Measurements from ENCODE around the gene CRIP2. TPM values are rescaled to one million over a fixed set of nuclear protein-coding genes. Genes with fewer than 3 reads are reported as not detected.
A peak's percentile ranks its signal among the peaks of the same experiment; 100 is the strongest.

CRIP2 gene
- total RNA-seq, 1 donor from 2014 or later, result 71.8 TPM

GRCh38 chr14:105431256-105431655, 43.4 kb upstream of the CRIP2 start:
- peaks cover 10% of the 10 kb centered on the region for H3K4me1 ChIP-seq (ENCODE audit: insufficient read depth, low read length)
- Mint-ChIP-seq H3K27me3 (ENCODE audit: low read depth, unreplicated experiment) (no peaks in the 10 kb centered on the region), H3K4me3 (ENCODE audit: unreplicated experiment) (no peak overlapping the region), H3K4me1 (ENCODE audit: low read depth, unreplicated experiment) (peaks cover 7% of the 10 kb centered on the region), H3K27ac (ENCODE audit: unreplicated experiment) (no peak overlapping the region), H3K36me3 (ENCODE audit: low read depth, unreplicated experiment) (peaks cover 20% of the 10 kb centered on the region), H3K9me3 (ENCODE audit: unreplicated experiment) (peaks cover 2% of the 10 kb centered on the region)
- H3K9me3 ChIP-seq (ENCODE audit: insufficient read depth, low read depth, low read length), result no peaks in the 10 kb centered on the region
- no peaks in the 10 kb centered on the region for H3K36me3 ChIP-seq (ENCODE audit: insufficient read depth, low read length)
- peaks cover 91% of the 10 kb centered on the region for H3K79me2 ChIP-seq (ENCODE audit: insufficient read depth, low read length)
- no peak overlapping the region for H2AFZ ChIP-seq (ENCODE audit: low read depth, low read length)
- H4K20me1 ChIP-seq (ENCODE audit: insufficient read depth, low read length), result peaks cover 89% of the 10 kb centered on the region
- H3K27ac ChIP-seq (ENCODE audit: low read depth, low read length), result peak overlapping the region; percentile 30
- FAIRE-seq (no peak), DNase-seq (ENCODE audit: low read depth) (no peak)
- H3K9ac ChIP-seq (ENCODE audit: low read length), result no peak overlapping the region
- H3K4me2 ChIP-seq (ENCODE audit: low read length), result peak overlapping the region; percentile 22
- no peaks in the 10 kb centered on the region for H3K27me3 ChIP-seq (ENCODE audit: insufficient read depth, low read length)
- H3K4me3 ChIP-seq (ENCODE audit: insufficient read depth, low read depth, low read length), result no peak overlapping the region
- TF ChIP-seq EZH2 (IDR thresholded peaks at IDR 0.05; ENCODE audit: insufficient read depth, low read length) (no peak), CTCF (IDR thresholded peaks at IDR 0.05; ENCODE audit: insufficient read depth, low read depth, low read length) (no peak)

GRCh38 chr14:105432657-105433056, 42.0 kb upstream of the CRIP2 start:
- DNase-seq (ENCODE audit: low read depth) (no peak), FAIRE-seq (no peak)
- H3K4me1 ChIP-seq (ENCODE audit: insufficient read depth, low read length), result peaks cover 10% of the 10 kb centered on the region
- no peak overlapping the region for H2AFZ ChIP-seq (ENCODE audit: low read depth, low read length)
- Mint-ChIP-seq H3K9me3 (ENCODE audit: unreplicated experiment) (peaks cover 2% of the 10 kb centered on the region), H3K27me3 (ENCODE audit: low read depth, unreplicated experiment) (no peaks in the 10 kb centered on the region), H3K36me3 (ENCODE audit: low read depth, unreplicated experiment) (peaks cover 15% of the 10 kb centered on the region), H3K4me1 (ENCODE audit: low read depth, unreplicated experiment) (peaks cover 7% of the 10 kb centered on the region), H3K4me3 (ENCODE audit: unreplicated experiment) (no peak overlapping the region), H3K27ac (ENCODE audit: unreplicated experiment) (no peak overlapping the region)
- peaks cover 91% of the 10 kb centered on the region for H3K79me2 ChIP-seq (ENCODE audit: insufficient read depth, low read length)
- H3K9ac ChIP-seq (ENCODE audit: low read length), result no peak overlapping the region
- no peak overlapping the region for H3K4me3 ChIP-seq (ENCODE audit: insufficient read depth, low read depth, low read length)
- H3K36me3 ChIP-seq (ENCODE audit: insufficient read depth, low read length), result no peaks in the 10 kb centered on the region
- no peak overlapping the region for H3K27ac ChIP-seq (ENCODE audit: low read depth, low read length)
- no peak overlapping the region for H3K4me2 ChIP-seq (ENCODE audit: low read length)
- H3K9me3 ChIP-seq (ENCODE audit: insufficient read depth, low read depth, low read length), result no peaks in the 10 kb centered on the region
- peaks cover 89% of the 10 kb centered on the region for H4K20me1 ChIP-seq (ENCODE audit: insufficient read depth, low read length)
- H3K27me3 ChIP-seq (ENCODE audit: insufficient read depth, low read length), result no peaks in the 10 kb centered on the region
- TF ChIP-seq CTCF (IDR thresholded peaks at IDR 0.05; ENCODE audit: insufficient read depth, low read depth, low read length) (no peak), EZH2 (IDR thresholded peaks at IDR 0.05; ENCODE audit: insufficient read depth, low read length) (no peak)

GRCh38 chr14:105433161-105433605, 41.4 kb upstream of the CRIP2 start:
- Mint-ChIP-seq H3K36me3 (ENCODE audit: low read depth, unreplicated experiment) (peaks cover 12% of the 10 kb centered on the region), H3K4me1 (ENCODE audit: low read depth, unreplicated experiment) (peaks cover 7% of the 10 kb centered on the region), H3K27me3 (ENCODE audit: low read depth, unreplicated experiment) (no peaks in the 10 kb centered on the region), H3K9me3 (ENCODE audit: unreplicated experiment) (peaks cover 2% of the 10 kb centered on the region), H3K4me3 (ENCODE audit: unreplicated experiment) (no peak overlapping the region), H3K27ac (ENCODE audit: unreplicated experiment) (no peak overlapping the region)
- H4K20me1 ChIP-seq (ENCODE audit: insufficient read depth, low read length), result peaks cover 89% of the 10 kb centered on the region
- H3K36me3 ChIP-seq (ENCODE audit: insufficient read depth, low read length), result no peaks in the 10 kb centered on the region
- H3K79me2 ChIP-seq (ENCODE audit: insufficient read depth, low read length), result peaks cover 91% of the 10 kb centered on the region
- H3K9me3 ChIP-seq (ENCODE audit: insufficient read depth, low read depth, low read length), result no peaks in the 10 kb centered on the region
- H3K4me1 ChIP-seq (ENCODE audit: insufficient read depth, low read length), result peaks cover 10% of the 10 kb centered on the region
- FAIRE-seq, result no peak
- no peak overlapping the region for H3K9ac ChIP-seq (ENCODE audit: low read length)
- no peaks in the 10 kb centered on the region for H3K27me3 ChIP-seq (ENCODE audit: insufficient read depth, low read length)
- no peak for DNase-seq (ENCODE audit: low read depth)
- no peak overlapping the region for H3K4me2 ChIP-seq (ENCODE audit: low read length)
- H2AFZ ChIP-seq (ENCODE audit: low read depth, low read length), result no peak overlapping the region
- H3K4me3 ChIP-seq (ENCODE audit: insufficient read depth, low read depth, low read length), result no peak overlapping the region
- TF ChIP-seq EZH2 (IDR thresholded peaks at IDR 0.05; ENCODE audit: insufficient read depth, low read length) (no peak), CTCF (IDR thresholded peaks at IDR 0.05; ENCODE audit: insufficient read depth, low read depth, low read length) (no peak)
- H3K27ac ChIP-seq (ENCODE audit: low read depth, low read length), result no peak overlapping the region
